ENCODE results near the gene ENPP4.

DNA sequence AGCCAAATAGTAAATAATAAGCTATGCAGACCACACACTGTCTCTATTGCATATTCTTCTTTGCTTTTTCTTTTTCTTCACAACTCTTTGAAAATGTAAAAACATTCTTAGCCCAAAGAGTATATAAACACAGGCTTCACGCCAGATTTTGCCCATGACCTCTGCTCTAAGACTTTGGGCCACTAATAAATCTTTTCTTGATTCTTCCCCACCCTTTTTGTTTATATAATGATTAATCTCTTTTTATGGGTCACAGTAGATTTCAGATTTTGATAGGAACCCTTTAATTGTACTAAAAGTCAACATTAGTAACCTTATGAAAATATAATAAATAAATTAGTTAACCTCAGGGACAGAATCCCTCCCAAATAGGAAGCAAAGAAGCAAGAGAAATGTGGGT, 56.8 kb downstream of the ENPP4 start:
- TF ChIP-seq RAD21 (IDR thresholded peaks at IDR 0.05; ENCODE audit: low read length) (no peak), CEBPB (IDR thresholded peaks at IDR 0.05; ENCODE audit: low read depth, low read length) (no peak), POLR2A (IDR thresholded peaks at IDR 0.05; ENCODE audit: low read depth, low read length) (no peak), RFX5 (IDR thresholded peaks at IDR 0.05; ENCODE audit: low read depth, low read length) (no peak), SMC3 (IDR thresholded peaks at IDR 0.05; ENCODE audit: low read depth, low read length) (no peak), RCOR1 (IDR thresholded peaks at IDR 0.05; ENCODE audit: insufficient replicate concordance, low read length) (no peak)
- TF ChIP-seq, protein P1, sequence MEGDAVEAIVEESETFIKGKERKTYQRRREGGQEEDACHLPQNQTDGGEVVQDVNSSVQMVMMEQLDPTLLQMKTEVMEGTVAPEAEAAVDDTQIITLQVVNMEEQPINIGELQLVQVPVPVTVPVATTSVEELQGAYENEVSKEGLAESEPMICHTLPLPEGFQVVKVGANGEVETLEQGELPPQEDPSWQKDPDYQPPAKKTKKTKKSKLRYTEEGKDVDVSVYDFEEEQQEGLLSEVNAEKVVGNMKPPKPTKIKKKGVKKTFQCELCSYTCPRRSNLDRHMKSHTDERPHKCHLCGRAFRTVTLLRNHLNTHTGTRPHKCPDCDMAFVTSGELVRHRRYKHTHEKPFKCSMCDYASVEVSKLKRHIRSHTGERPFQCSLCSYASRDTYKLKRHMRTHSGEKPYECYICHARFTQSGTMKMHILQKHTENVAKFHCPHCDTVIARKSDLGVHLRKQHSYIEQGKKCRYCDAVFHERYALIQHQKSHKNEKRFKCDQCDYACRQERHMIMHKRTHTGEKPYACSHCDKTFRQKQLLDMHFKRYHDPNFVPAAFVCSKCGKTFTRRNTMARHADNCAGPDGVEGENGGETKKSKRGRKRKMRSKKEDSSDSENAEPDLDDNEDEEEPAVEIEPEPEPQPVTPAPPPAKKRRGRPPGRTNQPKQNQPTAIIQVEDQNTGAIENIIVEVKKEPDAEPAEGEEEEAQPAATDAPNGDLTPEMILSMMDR (conservative IDR thresholded peaks at IDR 0.05; ENCODE audit: low read depth, low read length) = no peak

Data from IMR-90 (cell line).